Measurements from ENCODE around the gene ARMC6. TPM values are rescaled to one million over a fixed set of nuclear protein-coding genes. Genes with fewer than 3 reads are reported as not detected.

ARMC6 gene
- total RNA-seq, 4 donors from 2014 or later: 28.3 to 32.0 (median 28.7) TPM

DNA sequence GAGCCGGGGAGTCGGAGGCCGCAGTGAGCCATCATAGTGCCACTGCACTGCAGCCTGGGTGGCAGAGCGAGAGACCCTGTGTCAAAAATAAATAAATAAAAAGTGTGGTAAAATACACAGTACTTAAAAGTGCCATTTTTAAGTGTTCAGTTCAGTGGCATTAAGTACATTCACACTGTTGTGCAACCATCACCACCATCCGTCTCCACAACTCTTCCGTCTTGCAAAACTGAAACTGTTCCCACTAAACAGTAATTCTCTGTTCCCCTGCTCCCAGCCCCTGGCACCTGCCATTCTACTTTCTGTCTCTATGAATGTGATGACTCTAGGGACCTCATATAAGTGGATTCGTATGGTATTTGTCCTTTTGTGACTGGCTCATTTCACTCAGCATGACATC is 43.7 kb downstream of the ARMC6 start:
- Histone ChIP-seq H3K27me3 (no peaks in the 10 kb centered on the region), H3K4me3 (no peak overlapping the region), H3K9me3 (no peaks in the 10 kb centered on the region), H3K27ac (no peak overlapping the region), H3K36me3 (peaks cover 0 to 25% (median 0%) of the 10 kb centered on the region in 3 donors), H3K4me1 (no peaks in the 10 kb centered on the region)
- TF ChIP-seq, protein P1, sequence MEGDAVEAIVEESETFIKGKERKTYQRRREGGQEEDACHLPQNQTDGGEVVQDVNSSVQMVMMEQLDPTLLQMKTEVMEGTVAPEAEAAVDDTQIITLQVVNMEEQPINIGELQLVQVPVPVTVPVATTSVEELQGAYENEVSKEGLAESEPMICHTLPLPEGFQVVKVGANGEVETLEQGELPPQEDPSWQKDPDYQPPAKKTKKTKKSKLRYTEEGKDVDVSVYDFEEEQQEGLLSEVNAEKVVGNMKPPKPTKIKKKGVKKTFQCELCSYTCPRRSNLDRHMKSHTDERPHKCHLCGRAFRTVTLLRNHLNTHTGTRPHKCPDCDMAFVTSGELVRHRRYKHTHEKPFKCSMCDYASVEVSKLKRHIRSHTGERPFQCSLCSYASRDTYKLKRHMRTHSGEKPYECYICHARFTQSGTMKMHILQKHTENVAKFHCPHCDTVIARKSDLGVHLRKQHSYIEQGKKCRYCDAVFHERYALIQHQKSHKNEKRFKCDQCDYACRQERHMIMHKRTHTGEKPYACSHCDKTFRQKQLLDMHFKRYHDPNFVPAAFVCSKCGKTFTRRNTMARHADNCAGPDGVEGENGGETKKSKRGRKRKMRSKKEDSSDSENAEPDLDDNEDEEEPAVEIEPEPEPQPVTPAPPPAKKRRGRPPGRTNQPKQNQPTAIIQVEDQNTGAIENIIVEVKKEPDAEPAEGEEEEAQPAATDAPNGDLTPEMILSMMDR (IDR thresholded peaks at IDR 0.05): no peak
- TF ChIP-seq POLR2A (IDR thresholded peaks at IDR 0.05): no peak
- intact Hi-C loops (cut with DNase I): no loop called here
- no peak for DNase-seq
- 91 to 92% methylated on average over 7 of the region's 7 CpGs for WGBS, 2 donors

DNA sequence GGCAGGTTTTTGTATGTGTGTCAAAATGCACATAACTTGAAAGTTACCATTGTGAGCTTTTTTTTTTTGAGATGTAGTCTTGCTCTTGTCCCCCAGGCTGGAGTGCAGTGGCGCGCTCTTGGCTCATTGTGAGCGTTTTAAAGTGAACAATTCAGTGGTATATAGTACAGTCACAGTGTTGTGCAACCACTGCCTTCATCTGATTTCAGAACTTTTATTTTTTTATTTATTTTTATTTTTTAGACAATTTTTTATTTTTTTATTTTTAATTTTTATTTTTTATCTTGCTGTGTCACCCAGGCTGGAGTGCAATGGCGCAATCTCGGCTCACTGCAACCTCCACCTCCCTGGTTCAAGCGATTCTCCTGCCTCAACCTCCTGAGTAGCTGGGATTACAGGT is 45.4 kb downstream of the ARMC6 start:
- no peaks in the 10 kb centered on the region for H3K9me3 ChIP-seq
- H3K4me3 ChIP-seq: no peak overlapping the region
- H3K36me3 ChIP-seq: peaks cover 0 to 34% (median 0%) of the 10 kb centered on the region in 3 donors
- H3K4me1 ChIP-seq: peaks cover 5 to 13% (median 6%) of the 10 kb centered on the region in 3 donors
- no peaks in the 10 kb centered on the region for H3K27me3 ChIP-seq
- intact Hi-C loops (cut with DNase I): no loop called here
- 90 to 98% methylated on average over 6 of the region's 6 CpGs for WGBS, 2 donors
- no peak overlapping the region for H3K27ac ChIP-seq
- DNase-seq: no peak
- TF ChIP-seq, protein P1 (IDR thresholded peaks at IDR 0.05): no peak
- no peak for TF ChIP-seq POLR2A (IDR thresholded peaks at IDR 0.05)

DNA sequence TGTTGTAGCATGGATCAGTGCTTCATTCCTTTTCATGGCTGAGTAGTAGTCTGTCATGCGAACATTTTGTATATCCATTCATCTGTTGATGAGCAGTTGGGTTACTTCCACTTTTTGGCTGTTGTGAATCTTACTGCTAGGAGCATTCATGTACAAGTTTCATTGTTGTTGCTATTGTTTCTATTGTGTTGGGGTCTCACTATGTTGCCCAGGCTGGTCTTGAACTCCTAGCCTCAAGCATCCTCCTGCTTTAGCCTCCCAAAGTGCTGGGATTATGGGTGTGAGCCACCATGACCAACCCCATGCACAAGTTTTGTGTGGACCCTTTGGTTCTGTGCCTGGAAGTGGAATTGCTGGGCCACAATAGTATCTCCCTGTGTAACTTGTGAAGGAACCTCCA is 46.2 kb downstream of the ARMC6 start:
- TF ChIP-seq, protein P1 (IDR thresholded peaks at IDR 0.05): no peak
- TF ChIP-seq POLR2A (IDR thresholded peaks at IDR 0.05): no peak
- 94 to 100% methylated on average over 1 of the region's 1 CpG for WGBS, 2 donors
- Histone ChIP-seq H3K4me1 (peaks cover 5 to 21% (median 6%) of the 10 kb centered on the region in 3 donors), H3K36me3 (peaks cover 0 to 34% (median 0%) of the 10 kb centered on the region in 3 donors), H3K27ac (no peak overlapping the region), H3K9me3 (no peaks in the 10 kb centered on the region), H3K27me3 (no peaks in the 10 kb centered on the region), H3K4me3 (no peak overlapping the region)
- intact Hi-C loops (cut with DNase I): no loop called here
- DNase-seq: no peak

DNA sequence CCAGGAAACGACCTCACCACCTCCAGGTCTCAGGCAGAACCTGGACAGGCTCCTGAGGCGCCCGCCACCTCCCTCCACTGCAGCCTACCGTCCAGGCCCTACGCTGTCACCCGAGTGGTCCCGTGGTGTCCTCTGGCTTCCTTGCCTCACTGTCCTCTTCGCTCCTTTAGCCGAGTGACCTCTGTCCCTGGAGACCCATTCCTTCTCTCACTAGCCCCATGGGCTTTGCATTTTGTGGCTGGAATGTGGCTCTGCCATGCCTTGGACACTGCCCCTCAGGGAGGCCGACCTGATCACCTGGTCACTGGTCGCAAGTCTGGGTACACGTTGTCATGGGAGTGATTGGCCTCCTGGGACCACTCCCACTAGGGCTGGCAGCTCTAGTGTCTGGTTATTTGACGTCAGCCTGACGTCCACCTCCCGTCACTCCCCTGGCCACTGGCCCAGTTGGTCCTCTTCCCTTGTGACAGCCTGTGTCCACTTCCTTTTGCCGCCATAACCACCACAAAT is 48.3 kb downstream of the ARMC6 start:
- H3K4me3 ChIP-seq: no peak overlapping the region
- 77 to 86% methylated on average over 12 to 16 of the region's 16 CpGs for WGBS, 2 donors
- no peak for DNase-seq
- no peaks in the 10 kb centered on the region for H3K27me3 ChIP-seq
- intact Hi-C loops (cut with DNase I): no loop called here
- peaks cover 5 to 21% (median 6%) of the 10 kb centered on the region in 3 donors for H3K4me1 ChIP-seq
- peaks cover 0 to 20% (median 0%) of the 10 kb centered on the region in 3 donors for H3K36me3 ChIP-seq
- no peak overlapping the region for H3K27ac ChIP-seq
- TF ChIP-seq POLR2A (IDR thresholded peaks at IDR 0.05): no peak
- TF ChIP-seq, protein P1 (IDR thresholded peaks at IDR 0.05): no peak
- H3K9me3 ChIP-seq: no peaks in the 10 kb centered on the region

DNA sequence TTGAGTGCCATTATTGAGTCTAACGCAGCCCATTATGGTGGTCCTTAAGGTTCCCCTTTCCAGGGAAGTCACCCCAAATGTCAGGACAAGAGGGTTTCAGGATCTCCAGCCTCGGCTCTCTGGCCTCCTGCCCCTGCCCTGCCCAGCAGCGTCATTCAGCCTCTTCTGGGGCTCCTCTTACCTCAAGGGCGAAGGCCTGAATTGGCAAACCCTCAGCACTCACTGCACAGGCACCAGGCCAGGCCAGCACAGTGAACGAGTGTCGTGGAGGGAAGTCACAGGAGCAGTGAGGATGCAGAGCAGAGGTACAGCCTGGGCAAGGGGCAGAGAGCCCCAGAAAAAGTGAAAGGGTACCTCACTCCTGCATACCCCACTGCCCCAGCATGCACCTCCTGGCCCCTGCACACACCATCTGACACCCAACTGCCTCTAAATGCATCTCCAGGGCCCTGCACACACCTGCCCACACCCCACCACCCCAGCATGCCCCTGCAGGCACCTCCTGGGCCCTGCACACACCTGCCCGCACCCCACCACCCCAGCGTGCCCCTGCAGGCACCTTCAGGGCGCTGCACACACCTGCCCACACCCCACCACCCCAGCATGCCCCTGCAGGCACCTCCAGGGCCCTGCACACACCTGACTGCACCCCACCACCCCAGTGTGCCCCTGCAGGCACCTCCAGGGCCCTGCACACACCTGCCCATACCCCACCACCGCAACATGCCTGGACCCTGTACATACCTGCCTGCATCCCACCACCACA is 50.2 kb downstream of the ARMC6 start:
- Histone ChIP-seq H3K4me1 (peaks cover 5 to 21% (median 6%) of the 10 kb centered on the region in 3 donors), H3K27ac (peak overlapping the region in 1 of 4 donors; percentile 2), H3K9me3 (no peaks in the 10 kb centered on the region), H3K36me3 (peaks cover 0 to 9% (median 0%) of the 10 kb centered on the region in 3 donors), H3K27me3 (no peaks in the 10 kb centered on the region), H3K4me3 (no peak overlapping the region)
- DNase-seq: no peak
- TF ChIP-seq, protein P1 (IDR thresholded peaks at IDR 0.05): no peak
- no peak for TF ChIP-seq POLR2A (IDR thresholded peaks at IDR 0.05)
- WGBS, 2 donors: 31 to 67% methylated on average over 1 to 8 of the region's 10 CpGs
- intact Hi-C loops (cut with DNase I): no loop called here
